ENCODE measurements around the gene NOX3. TPM values are rescaled to one million over a fixed set of nuclear protein-coding genes. Genes with fewer than 3 reads are reported as not detected.
"Not testable (repeated sequence)": the region's sequence is repeated elsewhere in the genome, so short reads cannot be mapped to it uniquely, and the experiment has no call there.

NOX3 gene
- total RNA-seq, 1 donor from 2014 or later, result not detected

- no peak for DNase-seq
Measured at GRCh38 chr6:155466539-155466938, 10.9 kb upstream of the NOX3 start.

GRCh38 chr6:155461556-155461955 lies 5.9 kb upstream of the NOX3 start:
- DNase-seq, result no peak

GRCh38 chr6:155454471-155454870 lies 1.2 kb downstream of the NOX3 start:
- no peak for DNase-seq

- no peak for DNase-seq
Measured at GRCh38 chr6:155454008-155454407, 1.6 kb downstream of the NOX3 start.

GRCh38 chr6:155452576-155452975 lies 3.1 kb downstream of the NOX3 start:
- DNase-seq, result no peak

- not testable (repeated sequence) for DNase-seq
Measured at GRCh38 chr6:155451530-155451929, 4.1 kb downstream of the NOX3 start.

- DNase-seq, result no peak
Measured at GRCh38 chr6:155450240-155450581, 5.4 kb downstream of the NOX3 start.

- DNase-seq, result no peak
Measured at GRCh38 chr6:155449450-155450239, 6.0 kb downstream of the NOX3 start.

GRCh38 chr6:155448668-155449449 lies 6.8 kb downstream of the NOX3 start:
- DNase-seq, result no peak

GRCh38 chr6:155447949-155448348 lies 7.7 kb downstream of the NOX3 start:
- no peak for DNase-seq

- DNase-seq, result no peak
Measured at GRCh38 chr6:155444952-155445903, 10.4 kb downstream of the NOX3 start.

- no peak for DNase-seq
Measured at GRCh38 chr6:155444120-155444917, 11.3 kb downstream of the NOX3 start.

GRCh38 chr6:155443168-155443567 lies 12.5 kb downstream of the NOX3 start:
- DNase-seq, result no peak

- no peak for DNase-seq
Measured at GRCh38 chr6:155442562-155442961, 13.1 kb downstream of the NOX3 start.

- DNase-seq, result no peak
Measured at GRCh38 chr6:155441112-155441465, 14.6 kb downstream of the NOX3 start.

- no peak for DNase-seq
Measured at GRCh38 chr6:155440398-155441111, 15.1 kb downstream of the NOX3 start.

- DNase-seq, result no peak
Measured at GRCh38 chr6:155439376-155439775, 16.3 kb downstream of the NOX3 start.

- DNase-seq, result no peak
Measured at GRCh38 chr6:155436981-155437749, 18.5 kb downstream of the NOX3 start.

GRCh38 chr6:155434829-155435423 lies 20.7 kb downstream of the NOX3 start:
- no peak for DNase-seq

- DNase-seq, result no peak
Measured at GRCh38 chr6:155434096-155434495, 21.5 kb downstream of the NOX3 start.
